Measurements from ENCODE around the gene QSOX2. TPM values are rescaled to one million over a fixed set of nuclear protein-coding genes. Genes with fewer than 3 reads are reported as not detected.

The QSOX2 gene
- total RNA-seq, 4 donors from 2014 or later = 2.9 to 7.1 (median 5.5) TPM

DNA sequence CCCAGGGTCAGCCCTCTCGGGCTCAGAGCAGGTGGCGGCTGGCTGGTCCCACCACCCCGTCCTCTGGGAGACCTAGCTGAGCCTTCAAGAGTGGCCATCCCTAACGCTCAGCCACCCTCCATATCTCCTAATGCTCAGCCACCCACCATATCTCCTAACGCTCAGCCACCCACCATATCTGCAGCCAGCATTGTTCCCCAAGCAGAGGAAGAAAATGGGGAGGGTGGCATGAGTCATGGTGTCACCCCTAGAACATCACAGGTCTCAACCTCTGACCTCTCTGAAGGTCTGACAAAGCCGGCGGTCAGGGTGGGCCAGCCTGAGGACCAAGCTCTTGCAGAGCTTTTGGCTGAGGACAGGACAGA lies 55.4 kb downstream of the QSOX2 start:
- WGBS, 2 donors = 67% methylated on average over 3 of the region's 7 CpGs; no CpG with 5 or more reads in 1 of the 2 donors
- no peak for TF ChIP-seq POLR2A (IDR thresholded peaks at IDR 0.05)
- TF ChIP-seq, protein P1, sequence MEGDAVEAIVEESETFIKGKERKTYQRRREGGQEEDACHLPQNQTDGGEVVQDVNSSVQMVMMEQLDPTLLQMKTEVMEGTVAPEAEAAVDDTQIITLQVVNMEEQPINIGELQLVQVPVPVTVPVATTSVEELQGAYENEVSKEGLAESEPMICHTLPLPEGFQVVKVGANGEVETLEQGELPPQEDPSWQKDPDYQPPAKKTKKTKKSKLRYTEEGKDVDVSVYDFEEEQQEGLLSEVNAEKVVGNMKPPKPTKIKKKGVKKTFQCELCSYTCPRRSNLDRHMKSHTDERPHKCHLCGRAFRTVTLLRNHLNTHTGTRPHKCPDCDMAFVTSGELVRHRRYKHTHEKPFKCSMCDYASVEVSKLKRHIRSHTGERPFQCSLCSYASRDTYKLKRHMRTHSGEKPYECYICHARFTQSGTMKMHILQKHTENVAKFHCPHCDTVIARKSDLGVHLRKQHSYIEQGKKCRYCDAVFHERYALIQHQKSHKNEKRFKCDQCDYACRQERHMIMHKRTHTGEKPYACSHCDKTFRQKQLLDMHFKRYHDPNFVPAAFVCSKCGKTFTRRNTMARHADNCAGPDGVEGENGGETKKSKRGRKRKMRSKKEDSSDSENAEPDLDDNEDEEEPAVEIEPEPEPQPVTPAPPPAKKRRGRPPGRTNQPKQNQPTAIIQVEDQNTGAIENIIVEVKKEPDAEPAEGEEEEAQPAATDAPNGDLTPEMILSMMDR (IDR thresholded peaks at IDR 0.05) = no peak
- H3K36me3 ChIP-seq = no peaks in the 10 kb centered on the region
- peaks cover 19 to 100% (median 32%) of the 10 kb centered on the region in 4 donors for H3K27me3 ChIP-seq
- H3K4me3 ChIP-seq = no peak overlapping the region
- no peak overlapping the region for H3K27ac ChIP-seq
- DNase-seq = no peak
- H3K9me3 ChIP-seq = no peaks in the 10 kb centered on the region
- intact Hi-C loops (cut with DNase I) = no loop called here
- peaks cover 0 to 18% (median 0%) of the 10 kb centered on the region in 3 donors for H3K4me1 ChIP-seq

DNA sequence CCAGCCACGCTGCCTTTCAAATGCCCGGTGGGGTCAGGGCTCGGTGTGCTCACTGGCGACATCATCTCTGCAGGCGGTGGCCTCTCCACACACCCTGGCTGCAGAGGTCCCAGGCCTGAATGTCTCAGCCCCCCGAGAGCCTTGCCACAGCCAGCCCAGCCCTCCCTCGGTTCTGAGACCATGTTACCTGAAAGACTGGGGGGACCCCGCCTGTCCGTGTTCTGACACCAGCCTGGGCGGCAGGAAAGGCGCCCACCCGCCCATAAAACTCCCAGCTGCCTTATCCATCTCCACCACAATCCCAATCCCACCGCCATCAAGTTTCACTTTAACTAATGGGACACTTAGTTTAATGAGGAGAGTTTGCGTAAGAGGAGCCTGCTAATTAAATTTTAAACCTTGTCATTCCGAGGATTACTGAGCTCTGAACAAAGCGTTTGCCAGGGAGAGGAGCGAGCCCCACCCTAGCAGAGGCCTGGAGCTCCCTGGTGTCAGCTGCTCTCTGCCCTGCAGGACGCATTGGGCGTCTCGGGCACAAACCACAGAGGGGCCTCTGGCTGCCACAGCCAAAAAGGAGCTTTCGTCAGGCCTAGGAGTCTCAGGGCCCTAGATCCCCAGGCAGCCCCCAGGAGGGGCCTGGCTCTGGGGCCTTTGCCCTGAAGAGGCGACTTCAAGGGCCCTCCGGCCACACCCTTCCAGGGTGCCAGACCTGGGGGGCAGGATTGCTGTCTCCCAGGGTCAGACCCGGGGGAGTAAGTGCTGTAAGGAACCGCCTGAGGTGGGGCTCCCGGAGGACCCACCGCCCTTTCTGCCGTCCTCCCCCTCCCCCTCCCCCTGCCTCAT lies 56.0 kb downstream of the QSOX2 start:
- no peak for DNase-seq
- TF ChIP-seq, protein P1 (IDR thresholded peaks at IDR 0.05) = no peak
- no peak for TF ChIP-seq POLR2A (IDR thresholded peaks at IDR 0.05)
- H3K4me1 ChIP-seq = peaks cover 0 to 18% (median 0%) of the 10 kb centered on the region in 3 donors
- H3K4me3 ChIP-seq = no peak overlapping the region
- WGBS, 2 donors = 47 to 66% methylated on average over 5 to 9 of the region's 28 CpGs
- no peaks in the 10 kb centered on the region for H3K9me3 ChIP-seq
- H3K27me3 ChIP-seq = peaks cover 19 to 100% (median 31%) of the 10 kb centered on the region in 4 donors
- intact Hi-C loops (cut with DNase I) = no loop called here
- no peaks in the 10 kb centered on the region for H3K36me3 ChIP-seq
- H3K27ac ChIP-seq = no peak overlapping the region

DNA sequence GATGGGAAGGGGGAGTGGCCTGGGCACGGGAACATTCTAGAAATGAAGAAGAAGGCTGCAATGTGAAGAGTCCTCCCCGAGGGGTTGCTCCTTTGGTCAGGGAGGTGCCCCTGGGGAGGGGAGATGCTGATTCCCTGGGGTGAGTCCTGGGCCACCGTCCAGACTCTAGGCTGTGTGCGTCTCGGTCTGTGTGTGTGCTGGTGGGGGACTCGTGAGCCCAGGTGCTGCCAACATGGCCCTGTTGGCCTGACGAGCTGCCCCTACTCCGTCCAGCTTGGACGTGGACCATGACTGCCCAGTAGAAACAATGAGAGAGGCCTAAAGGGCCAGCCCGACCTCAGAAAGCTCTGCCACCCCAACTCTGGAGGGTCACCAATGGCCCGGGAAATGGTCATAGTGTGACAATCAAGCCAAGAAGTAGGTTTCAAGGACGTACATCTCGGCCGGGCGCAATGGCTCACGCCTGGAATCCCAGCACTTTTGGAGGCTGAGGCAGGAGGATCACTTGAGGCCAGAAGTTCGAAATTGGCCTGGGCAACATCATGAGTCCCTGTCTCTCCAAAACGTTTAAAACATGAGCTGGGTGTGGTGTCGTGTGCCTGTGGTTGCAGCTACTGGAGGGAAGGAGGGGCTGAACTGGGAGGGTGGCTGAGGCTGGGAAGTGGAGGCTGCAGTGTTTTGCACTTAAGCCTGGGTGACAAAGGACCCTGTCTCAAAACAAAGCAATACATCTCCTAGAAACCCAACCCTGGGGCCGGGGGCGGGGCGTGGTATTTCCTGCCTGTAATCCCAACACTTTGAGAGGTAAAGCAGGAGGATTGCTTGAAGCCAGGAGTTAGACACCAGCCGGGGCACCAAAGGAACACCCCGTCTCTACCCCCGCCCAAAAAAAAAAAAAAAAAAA lies 57.7 kb downstream of the QSOX2 start:
- Histone ChIP-seq H3K36me3 (no peaks in the 10 kb centered on the region), H3K27ac (no peak overlapping the region), H3K27me3 (peaks cover 9 to 100% (median 18%) of the 10 kb centered on the region in 4 donors), H3K4me3 (no peak overlapping the region), H3K9me3 (no peaks in the 10 kb centered on the region), H3K4me1 (peaks cover 0 to 5% (median 0%) of the 10 kb centered on the region in 3 donors)
- DNase-seq = no peak
- TF ChIP-seq, protein P1 (IDR thresholded peaks at IDR 0.05) = no peak
- no peak for TF ChIP-seq POLR2A (IDR thresholded peaks at IDR 0.05)
- intact Hi-C loops (cut with DNase I) = no loop called here
- WGBS, 2 donors = 56 to 57% methylated on average over 15 to 16 of the region's 25 CpGs

DNA sequence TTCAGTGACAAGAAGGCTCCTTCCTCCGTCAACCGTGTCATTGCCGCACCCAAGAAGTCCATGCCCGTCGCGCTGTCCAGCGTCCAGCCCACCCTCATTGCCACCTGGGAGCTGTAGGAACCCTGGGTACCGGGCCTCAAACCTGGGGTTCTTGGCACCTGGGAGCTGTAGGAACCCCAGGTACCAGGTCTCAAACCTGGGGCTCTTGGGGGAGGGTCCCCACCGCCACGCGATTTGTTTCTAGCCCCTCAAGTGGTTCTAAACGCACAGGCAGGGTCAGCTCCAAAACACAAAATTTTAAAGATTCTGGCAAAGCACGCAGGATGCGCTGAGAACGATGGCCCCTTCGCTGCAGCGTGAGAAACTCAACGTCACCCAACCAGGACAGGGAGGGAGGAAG lies 58.4 kb downstream of the QSOX2 start:
- TF ChIP-seq, protein P1 (IDR thresholded peaks at IDR 0.05) = no peak
- TF ChIP-seq POLR2A (IDR thresholded peaks at IDR 0.05) = no peak
- H3K27me3 ChIP-seq = peaks cover 2 to 100% (median 11%) of the 10 kb centered on the region in 4 donors
- intact Hi-C loops (cut with DNase I) = no loop called here
- no peaks in the 10 kb centered on the region for H3K36me3 ChIP-seq
- no peak overlapping the region for H3K27ac ChIP-seq
- no peak overlapping the region for H3K4me3 ChIP-seq
- 89 to 92% methylated on average over 14 to 18 of the region's 18 CpGs for WGBS, 2 donors
- no peak for DNase-seq
- no peaks in the 10 kb centered on the region for H3K9me3 ChIP-seq
- H3K4me1 ChIP-seq = no peaks in the 10 kb centered on the region

DNA sequence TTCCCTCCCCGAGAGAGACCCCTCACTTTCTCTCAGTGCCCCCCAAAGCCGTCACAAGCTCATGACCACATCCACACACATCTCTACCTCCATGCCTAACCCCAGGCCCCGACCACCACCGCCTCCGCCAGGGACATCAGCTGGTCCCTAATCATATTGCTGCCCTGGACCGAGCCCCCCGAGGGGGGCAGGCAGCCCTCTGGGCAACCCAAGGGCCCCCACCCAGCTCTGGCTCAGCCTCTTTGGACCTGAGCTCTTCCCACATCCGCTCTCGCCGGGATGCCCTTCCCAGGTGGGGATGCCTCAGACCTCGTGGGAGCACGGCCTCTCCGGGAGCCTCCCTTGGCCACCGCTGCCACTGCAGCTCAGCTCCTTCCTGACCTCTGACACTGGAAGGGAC lies 59.2 kb downstream of the QSOX2 start:
- WGBS, 2 donors = 46 to 62% methylated on average over 6 to 10 of the region's 14 CpGs
- Histone ChIP-seq H3K27ac (no peak overlapping the region), H3K4me3 (no peak overlapping the region), H3K9me3 (no peaks in the 10 kb centered on the region), H3K27me3 (peaks cover 0 to 97% (median 4%) of the 10 kb centered on the region in 4 donors), H3K36me3 (no peaks in the 10 kb centered on the region), H3K4me1 (no peaks in the 10 kb centered on the region)
- intact Hi-C loops (cut with DNase I) = no loop called here
- DNase-seq = no peak
- TF ChIP-seq, protein P1 (IDR thresholded peaks at IDR 0.05) = no peak
- TF ChIP-seq POLR2A (IDR thresholded peaks at IDR 0.05) = no peak
